Natural killer cell (primary cell): ENCODE measurements around the gene TLE6. TPM values are rescaled to one million over a fixed set of nuclear protein-coding genes. Genes with fewer than 3 reads are reported as not detected.

Experiments used
- ATAC-seq, 3 donors: fragments of 150-1000 bp in 2 of 3; fragments of 200-7000 bp in 1 of 3; cut with Tn5 transposase; 1 replicate in 1 of 3; 2 replicates in 2 of 3; pipeline ENCODE4 v1.10.0; 2021; ENCODE audit warnings: mild to moderate bottlenecking in 2 of 3, moderate library complexity in 2 of 3
- DNase-seq, 2 donors: peaks; one replicate each; pipeline versions ENCODE4 v3.0.0 to v3.0.0-alpha.2; 2013 to 2021; ENCODE audit warnings: mixed read lengths in 1 of 2
- H3K27ac ChIP-seq: one replicate; pipeline ENCODE4 v1.5.1; 2013; ENCODE audit warnings: mild to moderate bottlenecking, low read length
- H3K27me3 ChIP-seq: one replicate; pipeline ENCODE4 v1.6.1; 2013; ENCODE audit warnings: low read length; ENCODE audit not compliant: control insufficient read depth, insufficient read depth
- H3K36me3 ChIP-seq: one replicate; pipeline ENCODE4 v1.6.1; 2013; ENCODE audit warnings: low read length; ENCODE audit not compliant: control insufficient read depth, insufficient read depth
- H3K4me1 ChIP-seq: one replicate; pipeline ENCODE4 v1.6.1; 2013; ENCODE audit warnings: low read length; ENCODE audit not compliant: control insufficient read depth, insufficient read depth
- H3K4me3 ChIP-seq: one replicate; pipeline ENCODE4 v1.5.1; 2013; ENCODE audit warnings: low read length
- H3K9me3 ChIP-seq: one replicate; pipeline ENCODE4 v1.6.1; 2013; ENCODE audit warnings: low read length; ENCODE audit not compliant: control insufficient read depth, insufficient read depth
- H3K27ac Mint-ChIP-seq, 2 donors: one replicate each; pipeline ENCODE4 v1.8.0; 2022; ENCODE audit warnings: mild to moderate bottlenecking in 2 of 2, mixed read lengths in 2 of 2, moderate library complexity in 1 of 2
- H3K27me3 Mint-ChIP-seq, 2 donors: one replicate each; pipeline ENCODE4 v1.8.0; 2022; ENCODE audit warnings: low read depth in 2 of 2, mixed read lengths in 2 of 2
- H3K36me3 Mint-ChIP-seq: one replicate; pipeline ENCODE4 v1.8.0; 2022; ENCODE audit warnings: mixed read lengths
- H3K4me1 Mint-ChIP-seq, 2 donors: one replicate each; pipeline ENCODE4 v1.8.0; 2022; ENCODE audit warnings: mixed read lengths in 2 of 2
- H3K4me3 Mint-ChIP-seq: one replicate; pipeline ENCODE4 v1.8.0; 2022; ENCODE audit warnings: mild to moderate bottlenecking, moderate library complexity, mixed read lengths
- H3K9me3 Mint-ChIP-seq, 2 donors: one replicate each; pipeline ENCODE4 v1.8.0; 2022; ENCODE audit warnings: mixed read lengths in 2 of 2
- WGBS: methylation state at CpG from one replicate; pipeline ENCODE4 v1.1.7; 2013; ENCODE audit warnings: missing lambda C conversion rate; ENCODE audit not compliant: insufficient coverage; 5-methylcytosine and 5-hydroxymethylcytosine counted together
- intact Hi-C: fragments of 100-400 bp; cut with micrococcal nuclease; formaldehyde crosslinking; loops from one replicate; pipeline ENCODE4 v1.14.2; 2022
- total RNA-seq, 4 donors: library from RNA; stranded (reverse); fragments of 120-200 nt in 1 of 4; gene quantifications; one replicate each; pipeline versions ENCODE4 v1.2.3 to v1.2.4, GENCODE V29; 2013 to 2022
- TF ChIP-seq, protein P1 (sequence below): fragments of 200-600 bp; IDR thresholded peaks from one replicate; pipeline ENCODE4 v1.8.0; 2022; ENCODE audit warnings: antibody characterized with exemption

The TLE6 gene
- total RNA-seq, 3 donors from 2014 or later (not counting 1 experiment from before 2014, with no cell fraction given), result 0.49 to 2.2 TPM; not detected in 1

DNA sequence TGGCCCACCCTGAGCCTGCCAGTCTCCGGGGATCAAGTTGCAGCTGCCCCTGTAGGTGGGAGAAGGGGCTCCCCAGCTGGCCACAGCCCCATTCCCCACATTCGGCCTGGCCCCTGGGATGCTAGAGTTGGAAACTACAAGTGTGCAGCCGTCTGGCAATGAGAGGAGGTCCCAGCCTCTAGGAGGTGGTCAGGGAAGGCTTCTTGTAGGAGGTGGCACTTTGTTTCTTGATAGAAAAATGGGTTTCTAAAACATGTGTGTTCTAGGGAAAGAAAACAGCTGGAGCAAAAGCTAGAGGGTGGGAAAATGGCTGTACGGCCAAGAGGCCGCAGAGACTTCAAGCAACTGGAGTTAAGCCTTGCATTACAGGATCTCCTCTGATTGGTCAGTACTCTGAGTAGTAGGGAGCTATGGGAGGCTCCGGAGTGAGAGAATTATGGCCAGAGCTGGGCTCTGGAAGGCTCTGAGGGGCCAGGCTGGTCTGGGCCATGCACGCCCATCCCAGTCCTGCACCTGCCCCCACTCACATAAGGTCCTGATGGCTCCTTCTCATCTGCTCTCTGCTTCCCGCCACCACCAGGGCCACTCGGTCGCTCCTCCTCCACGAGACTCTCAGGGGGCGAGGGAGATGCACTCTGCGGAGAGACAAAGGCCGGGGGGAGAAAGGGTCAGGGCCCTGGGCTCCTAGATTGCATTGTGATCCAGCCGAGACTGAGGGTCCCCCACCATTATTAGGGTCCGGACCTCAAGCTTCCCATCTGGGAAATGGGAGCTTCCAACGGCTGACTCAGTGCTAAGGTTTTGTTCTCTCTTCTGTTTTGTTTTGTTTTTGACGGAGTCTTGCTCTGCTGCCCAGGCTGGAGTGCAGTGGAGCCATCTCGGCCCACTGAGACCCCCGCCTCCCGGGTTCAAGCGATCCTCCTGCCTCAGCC is 38.0 kb downstream of the TLE6 start:
- no peaks in the 10 kb centered on the region for H3K36me3 Mint-ChIP-seq
- H3K9me3 ChIP-seq, result no peaks in the 10 kb centered on the region
- H3K4me3 ChIP-seq, result no peak overlapping the region
- H3K27me3 Mint-ChIP-seq, result no peaks in the 10 kb centered on the region
- H3K9me3 Mint-ChIP-seq, result no peaks in the 10 kb centered on the region
- intact Hi-C loops, result no loop called here
- no peaks in the 10 kb centered on the region for H3K4me1 Mint-ChIP-seq
- H3K36me3 ChIP-seq, result no peaks in the 10 kb centered on the region
- ATAC-seq, result no peak
- WGBS, result 93% methylated on average over 22 of the region's 22 CpGs
- no peak overlapping the region for H3K27ac ChIP-seq
- no peaks in the 10 kb centered on the region for H3K27me3 ChIP-seq
- DNase-seq, result no peak
- TF ChIP-seq, protein P1, sequence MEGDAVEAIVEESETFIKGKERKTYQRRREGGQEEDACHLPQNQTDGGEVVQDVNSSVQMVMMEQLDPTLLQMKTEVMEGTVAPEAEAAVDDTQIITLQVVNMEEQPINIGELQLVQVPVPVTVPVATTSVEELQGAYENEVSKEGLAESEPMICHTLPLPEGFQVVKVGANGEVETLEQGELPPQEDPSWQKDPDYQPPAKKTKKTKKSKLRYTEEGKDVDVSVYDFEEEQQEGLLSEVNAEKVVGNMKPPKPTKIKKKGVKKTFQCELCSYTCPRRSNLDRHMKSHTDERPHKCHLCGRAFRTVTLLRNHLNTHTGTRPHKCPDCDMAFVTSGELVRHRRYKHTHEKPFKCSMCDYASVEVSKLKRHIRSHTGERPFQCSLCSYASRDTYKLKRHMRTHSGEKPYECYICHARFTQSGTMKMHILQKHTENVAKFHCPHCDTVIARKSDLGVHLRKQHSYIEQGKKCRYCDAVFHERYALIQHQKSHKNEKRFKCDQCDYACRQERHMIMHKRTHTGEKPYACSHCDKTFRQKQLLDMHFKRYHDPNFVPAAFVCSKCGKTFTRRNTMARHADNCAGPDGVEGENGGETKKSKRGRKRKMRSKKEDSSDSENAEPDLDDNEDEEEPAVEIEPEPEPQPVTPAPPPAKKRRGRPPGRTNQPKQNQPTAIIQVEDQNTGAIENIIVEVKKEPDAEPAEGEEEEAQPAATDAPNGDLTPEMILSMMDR, result no peak
- no peaks in the 10 kb centered on the region for H3K4me1 ChIP-seq
- H3K27ac Mint-ChIP-seq, result no peak overlapping the region
- no peak overlapping the region for H3K4me3 Mint-ChIP-seq

DNA sequence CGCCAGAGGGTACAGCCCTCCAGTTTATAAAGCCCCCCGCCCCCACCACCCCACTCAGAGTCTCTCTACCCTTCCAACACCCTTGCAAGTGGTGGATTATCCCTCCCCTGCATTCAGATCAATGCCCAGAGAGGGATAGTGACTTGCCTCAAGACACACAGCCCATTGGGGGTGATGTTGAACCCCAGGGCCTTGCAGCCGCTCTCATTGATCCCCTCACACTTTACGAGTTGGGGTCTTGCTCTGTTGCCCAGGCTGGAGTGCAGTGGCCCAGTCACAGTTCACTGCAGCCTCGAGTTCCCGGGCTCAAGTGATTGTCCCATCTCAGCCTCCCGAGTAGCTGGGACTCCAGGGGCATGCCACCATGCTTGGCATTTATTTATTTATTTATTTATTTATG is 40.6 kb downstream of the TLE6 start:
- no peak overlapping the region for H3K27ac ChIP-seq
- Mint-ChIP-seq H3K4me1 (no peaks in the 10 kb centered on the region), H3K27ac (no peak overlapping the region), H3K9me3 (no peaks in the 10 kb centered on the region), H3K36me3 (no peaks in the 10 kb centered on the region), H3K27me3 (no peaks in the 10 kb centered on the region), H3K4me3 (no peak overlapping the region)
- intact Hi-C loops, result no loop called here
- DNase-seq, result no peak
- no peaks in the 10 kb centered on the region for H3K27me3 ChIP-seq
- WGBS, result 94% methylated on average over 7 of the region's 7 CpGs
- no peaks in the 10 kb centered on the region for H3K9me3 ChIP-seq
- TF ChIP-seq, protein P1, result no peak
- H3K36me3 ChIP-seq, result no peaks in the 10 kb centered on the region
- H3K4me3 ChIP-seq, result no peak overlapping the region
- ATAC-seq, result no peak
- no peaks in the 10 kb centered on the region for H3K4me1 ChIP-seq

DNA sequence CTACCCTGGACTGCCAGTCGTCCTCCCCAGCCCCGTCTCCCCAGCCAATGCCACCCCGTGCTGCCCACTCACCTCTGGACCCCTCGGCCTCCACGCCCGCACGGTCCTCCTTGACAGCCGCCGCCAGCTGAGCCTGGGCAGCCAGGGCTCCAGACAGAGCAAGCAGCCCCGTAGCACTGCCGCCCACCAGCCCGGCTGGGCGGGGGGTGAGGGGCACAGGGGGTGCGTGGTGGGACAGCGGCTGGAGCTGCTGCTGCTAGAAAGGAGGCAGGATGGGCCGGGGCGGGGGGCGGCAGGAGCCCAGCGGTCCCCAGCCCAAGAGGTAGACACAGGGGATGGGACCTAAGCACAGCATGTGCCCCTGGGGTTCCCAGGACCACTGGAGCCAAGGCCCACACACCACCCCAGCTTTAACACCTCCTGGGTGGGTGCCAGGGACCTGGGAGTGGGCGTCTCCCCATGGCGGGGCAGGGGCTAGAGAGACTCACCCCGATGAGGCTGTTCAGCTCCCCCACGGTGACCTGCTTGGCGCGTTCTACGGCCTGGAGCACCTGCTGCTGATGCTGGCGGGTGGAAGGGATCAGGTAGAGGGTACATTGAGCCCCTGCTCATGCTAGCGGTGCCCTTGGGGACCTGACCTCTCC is 42.0 kb downstream of the TLE6 start:
- no peaks in the 10 kb centered on the region for H3K9me3 Mint-ChIP-seq

More for the DNA sequence above, 42.0 kb downstream of the TLE6 start:
- Histone ChIP-seq H3K4me1 (no peaks in the 10 kb centered on the region), H3K9me3 (no peaks in the 10 kb centered on the region), H3K36me3 (no peaks in the 10 kb centered on the region), H3K27me3 (no peaks in the 10 kb centered on the region), H3K27ac (no peak overlapping the region), H3K4me3 (no peak overlapping the region)
- no peak overlapping the region for H3K4me3 Mint-ChIP-seq
- H3K36me3 Mint-ChIP-seq, result no peaks in the 10 kb centered on the region
- intact Hi-C loops, result no loop called here
- ATAC-seq (no peak), DNase-seq (no peak)
- TF ChIP-seq, protein P1, result no peak
- no peak overlapping the region for H3K27ac Mint-ChIP-seq
- H3K27me3 Mint-ChIP-seq, result peaks cover 0 to under 1% of the 10 kb centered on the region in 2 donors
- no peaks in the 10 kb centered on the region for H3K4me1 Mint-ChIP-seq
- 93% methylated on average over 28 of the region's 28 CpGs for WGBS
